H9 (cell line): ENCODE data around the gene DTNA. TPM values are rescaled to one million over a fixed set of nuclear protein-coding genes. Genes with fewer than 3 reads are reported as not detected.

Experiments
- DNase-seq: peaks from one replicate; pipeline ENCODE4 v3.0.0-alpha.2; 2017
- H2AFZ ChIP-seq: one replicate; pipeline ENCODE4 v1.6.1; 2013; ENCODE audit warnings: mild to moderate bottlenecking, low read length, control low read depth, moderate library complexity
- H2AK5ac ChIP-seq: 2 replicates; pipeline ENCODE4 v1.6.1; 2013; ENCODE audit warnings: low read length, control low read depth, mixed read lengths; ENCODE audit not compliant: insufficient read length
- H2BK120ac ChIP-seq: one replicate; pipeline ENCODE4 v1.6.1; 2013; ENCODE audit warnings: low read depth, mild to moderate bottlenecking, low read length, control low read depth, inconsistent platforms; ENCODE audit not compliant: poor library complexity, severe bottlenecking
- H2BK12ac ChIP-seq: 2 replicates; pipeline ENCODE4 v1.6.1; 2013; ENCODE audit warnings: low read length, control low read depth, mixed read lengths, low read depth; ENCODE audit not compliant: insufficient read length
- H2BK15ac ChIP-seq: 2 replicates; pipeline ENCODE4 v1.6.1; 2013; ENCODE audit warnings: low read depth, low read length, control low read depth
- H2BK20ac ChIP-seq: one replicate; pipeline ENCODE4 v1.6.1; 2013; ENCODE audit warnings: low read depth, mild to moderate bottlenecking, low read length, control low read depth, inconsistent platforms; ENCODE audit not compliant: poor library complexity, severe bottlenecking
- H2BK5ac ChIP-seq: 2 replicates; pipeline ENCODE4 v1.6.1; 2013; ENCODE audit warnings: low read length, control low read depth, mixed read lengths; ENCODE audit not compliant: insufficient read length
- H3K14ac ChIP-seq: 2 replicates; pipeline ENCODE4 v1.6.1; 2013; ENCODE audit warnings: low read length, control low read depth; ENCODE audit not compliant: insufficient read depth
- H3K18ac ChIP-seq: 2 replicates; pipeline ENCODE4 v1.6.1; 2013; ENCODE audit warnings: low read depth, mild to moderate bottlenecking, mixed read lengths, low read length, control low read depth; ENCODE audit not compliant: insufficient read length
- H3K23ac ChIP-seq: 2 replicates; pipeline ENCODE4 v1.6.1; 2013; ENCODE audit warnings: low read length, control low read depth, mixed read lengths, low read depth; ENCODE audit not compliant: insufficient read length
- H3K23me2 ChIP-seq: 2 replicates; pipeline ENCODE4 v1.6.1; 2013; ENCODE audit warnings: low read depth, mild to moderate bottlenecking, mixed read lengths, low read length, control low read depth; ENCODE audit not compliant: insufficient read length, poor library complexity, severe bottlenecking
- H3K27ac ChIP-seq: 2 replicates; pipeline ENCODE4 v1.5.1; 2013; ENCODE audit warnings: low read length, control low read depth, mixed read lengths, low read depth; ENCODE audit not compliant: insufficient read length
- H3K27me3 ChIP-seq: 2 replicates; pipeline ENCODE4 v1.6.1; 2013; ENCODE audit warnings: low read length, control low read depth, inconsistent platforms; ENCODE audit not compliant: insufficient read depth
- H3K4ac ChIP-seq: 2 replicates; pipeline ENCODE4 v1.6.1; 2013; ENCODE audit warnings: low read depth, mild to moderate bottlenecking, control low read depth, inconsistent platforms, low read length, moderate library complexity
- H3K4me1 ChIP-seq: 2 replicates; pipeline ENCODE4 v1.6.1; 2013; ENCODE audit warnings: low read length, control low read depth, inconsistent platforms; ENCODE audit not compliant: insufficient read depth
- H3K4me2 ChIP-seq: 2 replicates; pipeline ENCODE4 v1.6.1; 2013; ENCODE audit warnings: low read length, control low read depth, mixed read lengths; ENCODE audit not compliant: insufficient read length, insufficient read depth
- H3K56ac ChIP-seq: 2 replicates; pipeline ENCODE4 v1.6.1; 2013; ENCODE audit warnings: low read depth, mild to moderate bottlenecking, mixed read lengths, low read length, control low read depth; ENCODE audit not compliant: insufficient read length
- H3K79me1 ChIP-seq: 2 replicates; pipeline ENCODE4 v1.6.1; 2013; ENCODE audit warnings: low read depth, mild to moderate bottlenecking, moderate library complexity, low read length, control low read depth, inconsistent platforms; ENCODE audit not compliant: insufficient read depth, poor library complexity, severe bottlenecking
- H3K79me2 ChIP-seq: 2 replicates; pipeline ENCODE4 v1.6.1; 2013; ENCODE audit warnings: low read length, control low read depth, inconsistent platforms; ENCODE audit not compliant: insufficient read depth
- H3K9ac ChIP-seq: 2 replicates; pipeline ENCODE4 v1.6.1; 2013; ENCODE audit warnings: low read length, control low read depth, mixed read lengths; ENCODE audit not compliant: insufficient read length; ENCODE audit errors: extremely low read depth
- H3K9me3 ChIP-seq: one replicate; pipeline ENCODE4 v1.6.1; 2013; ENCODE audit warnings: low read depth, low read length, inconsistent platforms; ENCODE audit not compliant: control insufficient read depth
- H3T11ph ChIP-seq: one replicate; pipeline ENCODE4 v1.6.1; 2013; ENCODE audit warnings: mild to moderate bottlenecking, low read length, control low read depth, inconsistent platforms
- H4K20me1 ChIP-seq: one replicate; pipeline ENCODE4 v1.6.1; 2013; ENCODE audit not compliant: control insufficient read depth, insufficient read length, insufficient read depth
- H4K5ac ChIP-seq: 2 replicates; pipeline ENCODE4 v1.6.1; 2013; ENCODE audit warnings: low read depth, mild to moderate bottlenecking, mixed read lengths, low read length, control low read depth; ENCODE audit not compliant: insufficient read length
- H4K8ac ChIP-seq: replicated peaks from 2 replicates; pipeline ENCODE4 v1.6.1; 2013; ENCODE audit warnings: low read length, control low read depth, mixed read lengths, low read depth; ENCODE audit not compliant: insufficient read length
- H4K91ac ChIP-seq: 2 replicates; pipeline ENCODE4 v1.6.1; 2013; ENCODE audit warnings: low read depth, mild to moderate bottlenecking, moderate library complexity, mixed read lengths, low read length, control low read depth; ENCODE audit not compliant: insufficient read length
- H3K27ac Mint-ChIP-seq, 3 experiments: 2 replicates in 2 of 3; 3 replicates in 1 of 3; pipeline ENCODE4 v1.8.0; 2020 to 2021; ENCODE audit warnings: mixed read lengths in 3 of 3, mild to moderate bottlenecking in 1 of 3, moderate library complexity in 1 of 3
- H3K27me3 Mint-ChIP-seq: 2 replicates; pipeline ENCODE4 v1.8.0; 2021; ENCODE audit warnings: low read depth, mild to moderate bottlenecking, moderate library complexity, mixed read lengths
- H3K36me3 Mint-ChIP-seq, 3 experiments: 2 replicates in 2 of 3; 3 replicates in 1 of 3; pipeline ENCODE4 v1.8.0; 2020 to 2021; ENCODE audit warnings: low read depth in 3 of 3, mixed read lengths in 3 of 3; ENCODE audit not compliant: insufficient read depth in 1 of 3
- H3K4me1 Mint-ChIP-seq, 2 experiments: 2 replicates each; pipeline ENCODE4 v1.8.0; 2020; ENCODE audit warnings: mixed read lengths in 2 of 2
- H3K4me3 Mint-ChIP-seq, 2 experiments: 2 replicates in 1 of 2; 3 replicates in 1 of 2; pipeline ENCODE4 v1.8.0; 2020 to 2021; ENCODE audit warnings: mild to moderate bottlenecking in 2 of 2, mixed read lengths in 2 of 2, moderate library complexity in 1 of 2
- H3K9me3 Mint-ChIP-seq, 2 experiments: 2 replicates in 1 of 2; 3 replicates in 1 of 2; pipeline ENCODE4 v1.8.0; 2020; ENCODE audit warnings: mild to moderate bottlenecking in 2 of 2, mixed read lengths in 2 of 2, moderate library complexity in 1 of 2
- CTCF ChIP-seq: fragments of 200-600 bp; sonication (generic); conservative IDR thresholded peaks from 3 replicates; pipeline ENCODE4 v1.8.0; 2021; ENCODE audit warnings: antibody characterized with exemption, mild to moderate bottlenecking
- WGBS: extraction: QIAGEN DNeasy Blood & Tissue Kit; methylation state at CpG from one replicate; pipeline ENCODE4 v1.1.7; 2013; ENCODE audit warnings: missing lambda C conversion rate, low lambda C conversion rate, mixed read lengths; ENCODE audit not compliant: insufficient read length; ENCODE audit errors: extremely low coverage; 5-methylcytosine and 5-hydroxymethylcytosine counted together
- total RNA-seq: library from RNA; stranded (reverse); gene quantifications from 2 replicates; pipeline ENCODE4 v1.2.1, GENCODE V29; 2021

DTNA gene
- total RNA-seq, 1 experiment from 2014 or later: 25.5 TPM

GRCh38 chr18:34805103-34805877 lies 95.2 kb downstream of the DTNA start:
- Histone ChIP-seq H3K79me1 (no peaks in the 10 kb centered on the region), H3K4me1 (peaks cover 14% of the 10 kb centered on the region; the same call in 1 of the 2 replicates), H2BK20ac (no peak overlapping the region), H2BK15ac (no peak overlapping the region), H2AK5ac (no peak overlapping the region), H3K23me2 (no peaks in the 10 kb centered on the region), H2BK120ac (no peak overlapping the region), H2BK5ac (no peak overlapping the region), H3K4me2 (no peak overlapping the region), H3K27me3 (no peaks in the 10 kb centered on the region), H4K8ac (no peak overlapping the region), H3T11ph (no peak overlapping the region), H3K27ac (no peak overlapping the region), H3K4ac (no peak overlapping the region), H4K20me1 (no peaks in the 10 kb centered on the region), H2BK12ac (no peak overlapping the region), H3K79me2 (no peaks in the 10 kb centered on the region), H4K91ac (no peak overlapping the region), H3K56ac (no peak overlapping the region), H2AFZ (no peak overlapping the region), H3K9me3 (no peaks in the 10 kb centered on the region), H3K9ac (no peak overlapping the region), H3K23ac (no peak overlapping the region), H4K5ac (no peak overlapping the region), H3K18ac (no peak overlapping the region), H3K14ac (no peak overlapping the region)
- Mint-ChIP-seq H3K4me1 (peaks cover 34 to 48% of the 10 kb centered on the region in 2 experiments), H3K9me3 (no peaks in the 10 kb centered on the region), H3K27me3 (no peaks in the 10 kb centered on the region; the same call in 1 of the 2 replicates), H3K36me3 (no peaks in the 10 kb centered on the region; a peak in 1 of 7 replicates), H3K4me3 (no peak overlapping the region), H3K27ac (peak overlapping the region in 1 of 3 experiments; percentile 44; a peak in 1 of 7 replicates)
- no CpG with 5 or more reads among the region's 7 CpGs for WGBS
- no peak for TF ChIP-seq CTCF
- DNase-seq: no peak
